ENCODE measurements around the gene MINK1. TPM values are rescaled to one million over a fixed set of nuclear protein-coding genes. Genes with fewer than 3 reads are reported as not detected.
"Not testable (repeated sequence)": the region's sequence is repeated elsewhere in the genome, so short reads cannot be mapped to it uniquely, and the experiment has no call there.

The MINK1 gene
- total RNA-seq, 1 donor from 2014 or later: 63.2 TPM

GRCh38 chr17:4823373-4824089 is 9.6 kb upstream of the MINK1 start:
- no peak overlapping the region for H3K27ac Mint-ChIP-seq (ENCODE audit: unreplicated experiment)
- H3K79me2 ChIP-seq (ENCODE audit: insufficient read depth, low read length): no peaks in the 10 kb centered on the region
- no peak for FAIRE-seq
- H3K9me3 ChIP-seq (ENCODE audit: insufficient read depth, low read depth, low read length): no peaks in the 10 kb centered on the region
- no peak overlapping the region for H3K27ac ChIP-seq (ENCODE audit: low read depth, low read length)
- H3K36me3 ChIP-seq (ENCODE audit: insufficient read depth, low read length): no peaks in the 10 kb centered on the region
- no peak overlapping the region for H3K4me2 ChIP-seq (ENCODE audit: low read length)
- H3K27me3 ChIP-seq (ENCODE audit: insufficient read depth, low read length): no peaks in the 10 kb centered on the region
- no peak for TF ChIP-seq CTCF (IDR thresholded peaks at IDR 0.05; ENCODE audit: insufficient read depth, low read depth, low read length)
- TF ChIP-seq EZH2 (IDR thresholded peaks at IDR 0.05; ENCODE audit: insufficient read depth, low read length): no peak
- no peak overlapping the region for H2AFZ ChIP-seq (ENCODE audit: low read depth, low read length)
- H3K4me3 ChIP-seq (ENCODE audit: insufficient read depth, low read depth, low read length): no peak overlapping the region
- no peaks in the 10 kb centered on the region for H4K20me1 ChIP-seq (ENCODE audit: insufficient read depth, low read length)
- H3K9ac ChIP-seq (ENCODE audit: low read length): no peak overlapping the region
- H3K36me3 Mint-ChIP-seq (ENCODE audit: low read depth, unreplicated experiment): peaks cover 14% of the 10 kb centered on the region
- no peak for DNase-seq (ENCODE audit: low read depth)
- no peak overlapping the region for H3K4me3 Mint-ChIP-seq (ENCODE audit: unreplicated experiment)
- no peaks in the 10 kb centered on the region for H3K9me3 Mint-ChIP-seq (ENCODE audit: unreplicated experiment)
- H3K4me1 Mint-ChIP-seq (ENCODE audit: low read depth, unreplicated experiment): no peaks in the 10 kb centered on the region
- H3K4me1 ChIP-seq (ENCODE audit: insufficient read depth, low read length): no peaks in the 10 kb centered on the region
- H3K27me3 Mint-ChIP-seq (ENCODE audit: low read depth, unreplicated experiment): no peaks in the 10 kb centered on the region

- Mint-ChIP-seq H3K9me3 (ENCODE audit: unreplicated experiment) (no peaks in the 10 kb centered on the region), H3K27ac (ENCODE audit: unreplicated experiment) (no peak overlapping the region), H3K4me3 (ENCODE audit: unreplicated experiment) (no peak overlapping the region), H3K36me3 (ENCODE audit: low read depth, unreplicated experiment) (peaks cover 9% of the 10 kb centered on the region), H3K27me3 (ENCODE audit: low read depth, unreplicated experiment) (no peaks in the 10 kb centered on the region), H3K4me1 (ENCODE audit: low read depth, unreplicated experiment) (no peaks in the 10 kb centered on the region)
- Histone ChIP-seq H3K4me2 (ENCODE audit: low read length) (no peak overlapping the region), H3K27ac (ENCODE audit: low read depth, low read length) (no peak overlapping the region), H3K4me3 (ENCODE audit: insufficient read depth, low read depth, low read length) (no peak overlapping the region), H3K79me2 (ENCODE audit: insufficient read depth, low read length) (no peaks in the 10 kb centered on the region), H2AFZ (ENCODE audit: low read depth, low read length) (no peak overlapping the region), H3K9me3 (ENCODE audit: insufficient read depth, low read depth, low read length) (no peaks in the 10 kb centered on the region), H3K36me3 (ENCODE audit: insufficient read depth, low read length) (no peaks in the 10 kb centered on the region), H3K27me3 (ENCODE audit: insufficient read depth, low read length) (no peaks in the 10 kb centered on the region), H3K4me1 (ENCODE audit: insufficient read depth, low read length) (no peaks in the 10 kb centered on the region), H4K20me1 (ENCODE audit: insufficient read depth, low read length) (no peaks in the 10 kb centered on the region), H3K9ac (ENCODE audit: low read length) (no peak overlapping the region)
- FAIRE-seq: no peak
- TF ChIP-seq EZH2 (IDR thresholded peaks at IDR 0.05; ENCODE audit: insufficient read depth, low read length) (no peak), CTCF (IDR thresholded peaks at IDR 0.05; ENCODE audit: insufficient read depth, low read depth, low read length) (no peak)
- DNase-seq (ENCODE audit: low read depth): no peak
Observed at GRCh38 chr17:4827399-4827798, 5.7 kb upstream of the MINK1 start.

- H3K9me3 ChIP-seq (ENCODE audit: insufficient read depth, low read depth, low read length); H3K36me3 Mint-ChIP-seq (ENCODE audit: low read depth, unreplicated experiment); H3K27me3 ChIP-seq (ENCODE audit: insufficient read depth, low read length); H3K27me3 Mint-ChIP-seq (ENCODE audit: low read depth, unreplicated experiment); FAIRE-seq; H3K36me3 ChIP-seq (ENCODE audit: insufficient read depth, low read length); DNase-seq (ENCODE audit: low read depth); H3K9me3 Mint-ChIP-seq (ENCODE audit: unreplicated experiment): not testable (repeated sequence)
- Histone ChIP-seq H3K79me2 (ENCODE audit: insufficient read depth, low read length) (peaks cover 43% of the 10 kb centered on the region), H4K20me1 (ENCODE audit: insufficient read depth, low read length) (peaks cover 39% of the 10 kb centered on the region), H3K9ac (ENCODE audit: low read length) (peak overlapping the region; percentile 86), H2AFZ (ENCODE audit: low read depth, low read length) (peak overlapping the region; percentile 89), H3K27ac (ENCODE audit: low read depth, low read length) (peak overlapping the region; percentile 78), H3K4me2 (ENCODE audit: low read length) (peak overlapping the region; percentile 100), H3K4me3 (ENCODE audit: insufficient read depth, low read depth, low read length) (peak overlapping the region; percentile 76), H3K4me1 (ENCODE audit: insufficient read depth, low read length) (peaks cover 11% of the 10 kb centered on the region)
- H3K4me3 Mint-ChIP-seq (ENCODE audit: unreplicated experiment): peak overlapping the region; percentile 91
- peak overlapping the region; percentile 94 for H3K27ac Mint-ChIP-seq (ENCODE audit: unreplicated experiment)
- H3K4me1 Mint-ChIP-seq (ENCODE audit: low read depth, unreplicated experiment): peaks cover 19% of the 10 kb centered on the region
Observed at GRCh38 chr17:4832829-4833177, 337 bp upstream of the MINK1 start.
